SK-N-SH (cell line): Measurements from ENCODE around the gene POLD3. TPM values are rescaled to one million over a fixed set of nuclear protein-coding genes. Genes with fewer than 3 reads are reported as not detected.

ENCODE experiments used
- CTCF ChIA-PET: fragments of 300-600, 350-600 bp; formaldehyde crosslinking; extraction: SDS; loops from one replicate; lab custom pipeline; 2021; lab: Yijun Ruan, JAX
- POLR2A ChIA-PET: fragments of 350-600 bp; sonication (Branson Sonifier 250); formaldehyde crosslinking; extraction: SDS; loops from one replicate; lab custom pipeline; 2020; ENCODE audit warnings: antibody characterized with exemption, inconsistent platforms; lab: Yijun Ruan, JAX
- DNase-seq: peaks from one replicate; pipeline ENCODE4 v3.0.0; 2012
- H2AFZ ChIP-seq: fragments of 200-600 bp; sonication (generic); 2 replicates; pipeline ENCODE4 v1.8.1; 2016; ENCODE audit warnings: antibody characterized with exemption, mild to moderate bottlenecking, low read depth
- H3F3A ChIP-seq: fragments of 200-600 bp; sonication (generic); replicated peaks from 2 replicates; pipeline ENCODE3; 2016; ENCODE audit warnings: antibody characterized with exemption, mild to moderate bottlenecking; ENCODE audit not compliant: insufficient read depth
- H3K27ac ChIP-seq, 2 experiments: fragments of 200-500 bp in 1 of 2; fragments of 200-600 bp in 1 of 2; sonication (Bioruptor generic) in 1 of 2; sonication (generic), shearing (Covaris generic) in 1 of 2; 2 replicates each; pipeline versions ENCODE4 v1.5.1 to v1.6.1; 2014 to 2016; ENCODE audit warnings: low read depth in 2 of 2, inconsistent platforms in 1 of 2, low read length in 1 of 2, mild to moderate bottlenecking in 1 of 2, mixed read lengths in 1 of 2
- H3K27me3 ChIP-seq: fragments of 200-600 bp; sonication (generic), shearing (Covaris generic); 2 replicates; pipeline ENCODE4 v1.6.1; 2016; ENCODE audit warnings: mixed run types; ENCODE audit not compliant: insufficient read depth
- H3K36me3 ChIP-seq, 2 experiments: fragments of 200-500 bp in 1 of 2; fragments of 200-600 bp in 1 of 2; sonication (Bioruptor generic) in 1 of 2; sonication (generic) in 1 of 2; replicated peaks in 1 of 2; 2 replicates each; pipeline versions ENCODE3 to v1.5.1; 2014 to 2016; ENCODE audit warnings: low read length in 1 of 2, mild to moderate bottlenecking in 1 of 2; ENCODE audit not compliant: insufficient read depth in 2 of 2, control insufficient read depth in 1 of 2
- H3K4me1 ChIP-seq, 2 experiments: fragments of 200-500 bp in 1 of 2; fragments of 200-600 bp in 1 of 2; sonication (Bioruptor generic) in 1 of 2; sonication (generic), shearing (Covaris generic) in 1 of 2; 2 replicates each; pipeline versions ENCODE4 v1.5.1 to v1.6.1; 2014 to 2016; ENCODE audit warnings: low read depth in 1 of 2, low read length in 1 of 2, mixed run types in 1 of 2; ENCODE audit not compliant: insufficient read depth in 2 of 2, control insufficient read depth in 1 of 2
- H3K4me2 ChIP-seq: fragments of 200-600 bp; sonication (generic), shearing (Covaris generic); 2 replicates; pipeline ENCODE4 v1.6.1; 2017; ENCODE audit warnings: mixed run types
- H3K4me3 ChIP-seq, 2 experiments: fragments of 200-500 bp in 1 of 2; fragments of 200-600 bp in 1 of 2; sonication (Bioruptor generic) in 1 of 2; sonication (generic), shearing (Covaris generic) in 1 of 2; 2 replicates each; pipeline versions ENCODE4 v1.5.1 to v1.8.1; 2014 to 2016; ENCODE audit warnings: low read depth in 2 of 2, inconsistent platforms in 1 of 2, low read length in 1 of 2, mild to moderate bottlenecking in 1 of 2, mixed read lengths in 1 of 2, moderate library complexity in 1 of 2
- H3K79me2 ChIP-seq: fragments of 200-600 bp; sonication (generic); 2 replicates; pipeline ENCODE4 v1.8.1; 2017; ENCODE audit warnings: mild to moderate bottlenecking; ENCODE audit not compliant: insufficient read depth
- H3K9ac ChIP-seq: fragments of 200-600 bp; sonication (generic); 2 replicates; pipeline ENCODE4 v1.6.1; 2017; ENCODE audit warnings: mixed run types
- H3K9me2 ChIP-seq: fragments of 200-600 bp; sonication (generic); 2 replicates; pipeline ENCODE4 v1.6.1; 2017; ENCODE audit warnings: mixed run types
- H3K9me3 ChIP-seq: fragments of 200-600 bp; sonication (generic); 2 replicates; pipeline ENCODE4 v1.6.1; 2017; ENCODE audit warnings: mixed run types, mild to moderate bottlenecking, moderate library complexity
- H4K20me1 ChIP-seq: fragments of 200-600 bp; sonication (generic); 2 replicates; pipeline ENCODE4 v1.6.1; 2017; ENCODE audit warnings: mild to moderate bottlenecking, mixed run types; ENCODE audit not compliant: insufficient read depth
- FOSL2 ChIP-seq: IDR thresholded peaks from 2 replicates; pipeline ENCODE4 v1.4.0; 2012; ENCODE audit warnings: low read depth, mild to moderate bottlenecking, moderate library complexity, borderline replicate concordance
- FOXJ3 ChIP-seq: sonication (generic); formaldehyde crosslinking; IDR thresholded peaks from 2 replicates; pipeline ENCODE4 v1.5.1; 2020; ENCODE audit warnings: mild to moderate bottlenecking, missing genetic modification reagents
- FOXM1 ChIP-seq: IDR thresholded peaks from 2 replicates; pipeline ENCODE4 v1.4.0; 2012; ENCODE audit warnings: low read depth, mild to moderate bottlenecking
- GABPA ChIP-seq: IDR thresholded peaks from 2 replicates; pipeline ENCODE4 v1.4.0; 2012; ENCODE audit warnings: low read depth, mild to moderate bottlenecking
- MXI1 ChIP-seq: IDR thresholded peaks from 2 replicates; pipeline ENCODE4 v1.6.1; 2012; ENCODE audit warnings: mild to moderate bottlenecking, low read depth, low read length, improper control_type of control experiment
- RAD21 ChIP-seq: IDR thresholded peaks from 2 replicates; pipeline ENCODE4 v1.6.1; 2012; ENCODE audit warnings: mild to moderate bottlenecking, low read length
- RCOR1 ChIP-seq: fragments of 150-350 bp; IDR thresholded peaks from 2 replicates; pipeline ENCODE4 v1.6.1; 2017; ENCODE audit warnings: antibody characterized with exemption, low read length
- REST ChIP-seq: IDR thresholded peaks from 2 replicates; pipeline ENCODE4 v1.6.1; 2012; ENCODE audit warnings: mild to moderate bottlenecking, low read depth, low read length, moderate library complexity
- SIN3A ChIP-seq: IDR thresholded peaks from 2 replicates; pipeline ENCODE4 v1.6.1; 2012; ENCODE audit warnings: low read depth, mild to moderate bottlenecking, low read length, moderate library complexity, borderline replicate concordance
- SMC3 ChIP-seq: IDR thresholded peaks from 2 replicates; pipeline ENCODE4 v1.6.1; 2012; ENCODE audit warnings: low read depth, low read length, improper control_type of control experiment
- TEAD4 ChIP-seq: IDR thresholded peaks from 2 replicates; pipeline ENCODE4 v1.4.0; 2012; ENCODE audit warnings: mild to moderate bottlenecking, borderline replicate concordance; ENCODE audit not compliant: insufficient read depth
- WGBS: methylation state at CpG from one replicate; pipeline ENCODE4 v1.1.6; 2017; ENCODE audit warnings: low lambda C conversion rate; 5-methylcytosine and 5-hydroxymethylcytosine counted together
- polyA plus RNA-seq, 3 experiments: library from polyadenylated mRNA; depleted of rRNA; stranded (reverse); fragments of >200 nt; gene quantifications; 2 replicates each; pipeline ENCODE4 v1.2.3, GENCODE V29; 2012
- TF ChIP-seq, protein P1 (sequence below): IDR thresholded peaks from 2 replicates; pipeline ENCODE4; 2012
- TF ChIP-seq, protein P2 (sequence below): IDR thresholded peaks from 2 replicates; pipeline ENCODE4 v1.4.0; 2012; ENCODE audit warnings: low read depth, borderline replicate concordance

The POLD3 gene
- polyA plus RNA-seq, 1 of the 3 experiments (the other 2 are of a cell fraction), result 7.9 TPM

- ChIA-PET POLR2A (no interaction called here), CTCF (interaction anchor here (2.1 kb wide), 1 partner anchor 114 kb away, joined by 11 read pairs; no protein-coding TSS in a partner anchor)
- TF ChIP-seq RAD21, result no peak
- no peak for TF ChIP-seq REST
- TF ChIP-seq, protein P1, sequence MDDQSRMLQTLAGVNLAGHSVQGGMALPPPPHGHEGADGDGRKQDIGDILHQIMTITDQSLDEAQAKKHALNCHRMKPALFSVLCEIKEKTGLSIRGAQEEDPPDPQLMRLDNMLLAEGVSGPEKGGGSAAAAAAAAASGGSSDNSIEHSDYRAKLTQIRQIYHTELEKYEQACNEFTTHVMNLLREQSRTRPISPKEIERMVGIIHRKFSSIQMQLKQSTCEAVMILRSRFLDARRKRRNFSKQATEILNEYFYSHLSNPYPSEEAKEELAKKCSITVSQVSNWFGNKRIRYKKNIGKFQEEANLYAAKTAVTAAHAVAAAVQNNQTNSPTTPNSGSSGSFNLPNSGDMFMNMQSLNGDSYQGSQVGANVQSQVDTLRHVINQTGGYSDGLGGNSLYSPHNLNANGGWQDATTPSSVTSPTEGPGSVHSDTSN, result no peak
- TF ChIP-seq FOXJ3 (CRISPR knock-in tag), result no peak
- no peak for DNase-seq
- H3F3A ChIP-seq, result peaks cover 6% of the 10 kb centered on the region
- no peaks in the 10 kb centered on the region for H3K27me3 ChIP-seq
- H3K27ac ChIP-seq, result no peak overlapping the region
- 0 out of 2 replicates have a peak, but pooled peaks cover 3% of the 10 kb centered on the region for H3K79me2 ChIP-seq
- H3K9ac ChIP-seq, result no peak overlapping the region
- 94% methylated on average over 3 of the region's 3 CpGs for WGBS
- H3K9me3 ChIP-seq, result no peaks in the 10 kb centered on the region
- H4K20me1 ChIP-seq, result no peaks in the 10 kb centered on the region
- H2AFZ ChIP-seq, result no peak overlapping the region
- H3K36me3 ChIP-seq, result peaks cover 29 to 33% of the 10 kb centered on the region in 2 experiments
- no peak overlapping the region for H3K4me2 ChIP-seq
- H3K4me1 ChIP-seq, result no peaks in the 10 kb centered on the region
- H3K4me3 ChIP-seq, result no peak overlapping the region
- no peaks in the 10 kb centered on the region for H3K9me2 ChIP-seq
These were observed 20.5 kb downstream of the POLD3 start for GRCh38 chr11:74612877-74613276.

DNA sequence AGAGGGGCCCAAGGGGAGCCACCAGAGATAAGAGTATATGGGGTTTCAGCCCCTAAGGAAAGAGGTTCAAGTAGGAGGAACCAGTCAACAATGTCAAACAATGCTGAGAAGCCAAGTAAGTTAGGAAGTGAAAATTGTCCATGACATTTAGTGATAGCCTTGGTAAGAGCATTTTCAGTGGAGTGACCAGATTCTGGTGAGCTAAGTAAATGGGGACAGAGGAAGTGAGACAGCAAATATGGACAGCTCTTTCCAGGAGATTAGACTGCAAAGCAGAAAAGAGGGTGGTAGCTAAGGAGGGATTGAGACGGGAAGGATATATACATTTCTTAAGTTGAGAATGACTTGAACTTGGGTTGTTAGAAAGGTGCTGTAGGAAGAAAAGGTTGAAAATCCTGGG, 22.9 kb downstream of the POLD3 start:
- Histone ChIP-seq H3K27ac (no peak overlapping the region), H3K79me2 (no peaks in the 10 kb centered on the region), H3K9me3 (no peaks in the 10 kb centered on the region), H3F3A (peaks cover 4% of the 10 kb centered on the region), H3K9ac (no peak overlapping the region), H3K4me3 (no peak overlapping the region), H3K36me3 (peaks cover 35 to 49% of the 10 kb centered on the region in 2 experiments), H3K4me1 (no peaks in the 10 kb centered on the region), H3K27me3 (no peaks in the 10 kb centered on the region), H3K9me2 (no peaks in the 10 kb centered on the region), H3K4me2 (no peak overlapping the region), H4K20me1 (no peaks in the 10 kb centered on the region), H2AFZ (no peak overlapping the region)
- TF ChIP-seq FOXJ3 (CRISPR knock-in tag) (no peak), FOXM1 (no peak), RCOR1 (no peak), MXI1 (no peak), SIN3A (no peak), RAD21 (no peak), SMC3 (no peak), GABPA (no peak), FOSL2 (no peak), TEAD4 (no peak)
- TF ChIP-seq, protein P2, sequence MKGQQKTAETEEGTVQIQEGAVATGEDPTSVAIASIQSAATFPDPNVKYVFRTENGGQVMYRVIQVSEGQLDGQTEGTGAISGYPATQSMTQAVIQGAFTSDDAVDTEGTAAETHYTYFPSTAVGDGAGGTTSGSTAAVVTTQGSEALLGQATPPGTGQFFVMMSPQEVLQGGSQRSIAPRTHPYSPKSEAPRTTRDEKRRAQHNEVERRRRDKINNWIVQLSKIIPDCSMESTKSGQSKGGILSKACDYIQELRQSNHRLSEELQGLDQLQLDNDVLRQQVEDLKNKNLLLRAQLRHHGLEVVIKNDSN, result no peak
- WGBS, result 77% methylated on average over 1 of the region's 1 CpG
- ChIA-PET POLR2A (no interaction called here), CTCF (interaction anchor here (1.5 to 2.2 kb wide), 2 partner anchors 87 to 112 kb away, joined by 6 to 13 read pairs; no protein-coding TSS in a partner anchor)
- no peak for DNase-seq
